Activated naive CD4-positive, alpha-beta T cell (primary cell): ENCODE measurements around the gene SLC30A3.

Experiments
- DNase-seq, 4 experiments: peaks; one replicate each; lab custom pipeline; 2025; lab: John Stamatoyannopoulos, UW

The SLC30A3 gene

GRCh38 chr2:27227501-27227900 lies 35.3 kb downstream of the SLC30A3 start:
- DNase-seq: no peak

GRCh38 chr2:27225526-27225925 lies 37.3 kb downstream of the SLC30A3 start:
- DNase-seq: no peak

- no peak for DNase-seq
Measured at GRCh38 chr2:27223416-27223815, 39.4 kb downstream of the SLC30A3 start.

- DNase-seq: no peak
Measured at GRCh38 chr2:27222407-27222806, 40.4 kb downstream of the SLC30A3 start.

- no peak for DNase-seq
Measured at GRCh38 chr2:27221166-27221565, 41.7 kb downstream of the SLC30A3 start.

DNA sequence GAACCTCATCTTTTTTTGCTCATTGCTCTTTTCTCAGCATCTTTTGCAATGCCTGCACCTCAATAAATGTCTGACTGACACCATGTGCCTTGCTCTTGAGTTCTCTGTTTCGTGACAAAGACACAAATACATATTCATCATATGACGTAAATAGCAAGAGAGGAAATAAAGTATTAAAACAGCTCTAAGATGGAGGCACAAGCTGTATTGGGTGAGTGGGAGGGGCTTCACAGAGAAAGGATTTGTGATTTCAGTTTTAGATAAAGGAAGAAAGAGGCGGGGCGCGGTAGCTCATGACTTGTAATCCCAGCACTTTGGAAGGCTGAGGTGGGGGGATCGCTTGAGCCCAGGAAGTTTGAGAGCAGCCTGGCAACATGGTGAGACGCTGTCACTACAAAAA lies 42.8 kb downstream of the SLC30A3 start:
- DNase-seq: no peak

- no peak for DNase-seq
Measured at GRCh38 chr2:27219091-27219490, 43.8 kb downstream of the SLC30A3 start.

GRCh38 chr2:27218614-27219013 lies 44.2 kb downstream of the SLC30A3 start:
- DNase-seq: no peak

- peak; percentile 71 to 85 (median 78) for DNase-seq
Measured at GRCh38 chr2:27217173-27218121, 45.4 kb downstream of the SLC30A3 start, which contains the start of gene CAD. TSS of gene CAD (plus strand) at chr2:27217369. CDS start at chr2:27217552, 183 bp downstream.

DNA sequence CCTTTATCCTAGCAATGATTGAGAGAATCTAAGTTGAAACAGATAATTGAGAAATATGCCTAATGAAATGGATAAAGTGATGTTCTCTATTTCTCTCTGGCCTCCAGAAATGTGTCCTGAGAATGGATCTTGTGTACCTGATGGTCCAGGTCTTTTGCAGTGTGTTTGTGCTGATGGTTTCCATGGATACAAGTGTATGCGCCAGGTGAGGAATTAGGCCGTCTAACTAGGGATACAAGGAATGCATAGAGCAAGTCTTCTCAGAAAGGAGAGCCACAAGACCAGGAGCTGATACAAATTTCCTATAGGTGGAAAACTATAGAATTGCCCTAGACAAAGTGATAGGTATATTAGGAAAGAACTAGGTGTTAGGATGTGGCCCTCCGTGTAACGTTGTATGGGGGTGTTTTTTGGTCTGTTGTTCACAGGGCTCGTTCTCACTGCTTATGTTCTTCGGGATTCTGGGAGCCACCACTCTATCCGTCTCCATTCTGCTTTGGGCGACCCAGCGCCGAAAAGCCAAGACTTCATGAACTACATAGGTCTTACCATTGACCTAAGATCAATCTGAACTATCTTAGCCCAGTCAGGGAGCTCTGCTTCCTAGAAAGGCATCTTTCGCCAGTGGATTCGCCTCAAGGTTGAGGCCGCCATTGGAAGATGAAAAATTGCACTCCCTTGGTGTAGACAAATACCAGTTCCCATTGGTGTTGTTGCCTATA lies 46.3 kb downstream of the SLC30A3 start:
- DNase-seq: no peak

DNA sequence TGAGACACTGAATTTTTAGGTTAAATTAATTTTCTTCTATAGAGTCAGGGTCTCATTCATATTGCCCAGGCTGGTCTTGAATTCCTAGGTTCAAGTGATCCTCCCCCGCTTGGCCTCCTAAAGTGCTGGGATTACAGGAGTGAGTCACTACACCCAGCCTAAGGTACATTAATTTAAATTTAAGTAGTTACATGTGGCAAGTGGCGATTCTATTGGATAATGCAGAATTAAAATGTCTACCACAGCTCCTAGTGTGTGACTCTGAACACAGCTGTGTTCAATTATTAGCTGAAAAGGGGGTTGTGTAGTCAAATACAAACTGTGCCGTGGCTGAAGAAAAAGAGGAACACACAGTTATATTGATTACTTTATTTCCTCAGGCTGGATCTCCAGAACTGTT lies 47.9 kb downstream of the SLC30A3 start:
- no peak for DNase-seq

DNA sequence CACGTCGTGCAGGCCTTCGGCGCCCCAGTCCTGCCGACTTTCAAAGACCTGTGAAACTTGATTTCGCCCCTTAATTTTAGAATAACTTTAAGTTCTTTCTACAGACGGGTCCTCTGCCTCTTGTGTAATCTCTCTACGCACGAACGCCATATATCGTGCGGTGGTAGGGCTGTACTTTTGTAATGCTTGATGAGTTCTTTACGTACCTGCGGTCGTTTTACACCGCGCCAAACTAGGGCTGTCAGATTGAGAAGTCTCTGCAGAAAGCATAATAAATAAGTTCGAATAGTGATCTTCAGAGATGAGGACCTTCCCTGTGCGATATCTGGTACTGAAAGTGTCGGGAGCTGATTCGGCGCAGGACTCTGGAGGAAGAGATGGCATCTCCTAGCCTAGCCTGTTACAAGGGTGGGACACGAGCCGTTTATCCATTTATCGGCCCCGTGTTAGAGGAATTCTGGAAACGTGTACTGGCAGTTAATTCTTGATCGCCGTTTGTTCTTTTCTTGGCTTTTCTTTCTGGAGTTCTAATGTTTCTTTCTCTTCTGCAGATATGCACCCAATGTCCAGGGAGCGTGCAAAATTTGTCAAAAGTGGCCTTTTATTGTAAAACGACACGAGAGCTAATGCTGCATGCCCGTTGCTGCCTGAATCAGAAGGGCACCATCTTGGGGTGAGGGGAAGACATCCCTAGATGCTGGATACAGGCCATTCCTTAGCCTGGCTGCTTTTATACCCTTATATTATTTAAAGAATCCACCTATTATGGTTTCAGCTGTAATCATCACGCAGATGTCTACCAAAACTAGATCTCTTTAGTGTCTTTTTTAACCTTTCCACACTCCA lies 50.0 kb downstream of the SLC30A3 start:
- peak in 3 of 4 experiments; percentile 25 to 48 (median 45) for DNase-seq

GRCh38 chr2:27211943-27212625 lies 50.8 kb downstream of the SLC30A3 start, which contains the start of the genes ATRAID and SLC5A6:
TSS of gene ATRAID (plus strand) at chr2:27212041. CDS start at chr2:27212369, 328 bp downstream.
TSS of gene SLC5A6 (minus strand) at chr2:27212268. CDS start at chr2:27207650, 4,618 bp downstream.
- DNase-seq: peak; percentile 85 to 90 (median 88)

GRCh38 chr2:27211241-27211942 lies 51.5 kb downstream of the SLC30A3 start:
- DNase-seq: no peak

DNA sequence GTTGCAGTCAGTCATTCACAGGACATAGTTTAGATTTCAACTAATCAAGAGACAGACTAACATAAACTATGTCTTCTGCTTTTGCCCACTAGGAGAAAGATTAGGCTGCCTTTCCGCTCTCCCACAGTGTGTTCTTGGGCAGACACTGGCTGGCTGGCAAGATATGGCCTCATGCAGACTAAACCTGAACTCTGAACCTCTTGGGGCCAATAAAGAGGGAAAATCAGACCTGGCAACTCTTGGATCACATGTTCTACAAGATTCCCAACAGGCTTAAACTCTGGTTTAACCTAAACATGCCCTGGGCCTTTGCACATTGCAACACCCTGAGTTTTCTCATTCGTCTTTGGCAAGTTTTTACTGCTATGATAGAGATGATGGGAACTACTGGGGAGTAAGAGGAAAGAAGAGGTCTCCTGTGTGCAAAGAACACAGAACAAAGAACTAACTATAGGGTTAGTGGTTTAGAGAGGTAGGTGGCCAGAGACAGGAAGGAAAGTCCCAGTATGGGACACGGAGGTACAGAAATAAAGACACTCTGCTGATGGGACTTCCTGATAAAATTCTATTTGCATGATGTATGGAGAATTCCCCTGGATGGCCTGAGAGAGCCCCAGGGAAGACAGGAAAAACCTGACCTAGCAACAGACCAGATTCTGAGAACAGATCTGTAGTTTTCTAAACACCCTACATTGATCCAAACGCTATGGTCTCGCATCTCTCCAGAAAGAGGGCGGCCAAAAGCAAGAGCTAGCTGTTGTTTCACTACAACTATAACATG lies 53.0 kb downstream of the SLC30A3 start:
- no peak for DNase-seq

GRCh38 chr2:27208486-27209050 lies 54.3 kb downstream of the SLC30A3 start:
- DNase-seq: no peak

DNA sequence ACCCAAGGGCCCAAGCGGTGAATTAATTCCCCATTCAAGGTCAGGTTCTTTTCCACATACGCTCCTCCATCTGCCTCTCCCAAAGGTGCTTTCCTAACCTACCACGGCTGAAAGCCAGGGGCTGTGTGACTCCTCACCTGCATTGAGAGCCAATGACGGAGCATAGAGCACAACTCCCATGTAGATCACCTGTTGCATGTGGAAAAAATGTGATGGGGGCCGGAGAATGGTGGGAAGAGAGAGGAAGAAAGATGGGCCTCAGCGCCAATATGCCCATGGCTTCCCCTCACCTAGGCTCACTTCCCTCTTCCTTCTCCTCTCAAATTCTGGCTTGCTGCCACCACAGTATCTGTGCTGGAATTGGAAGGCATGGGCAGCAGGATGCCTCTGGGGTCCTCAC lies 56.5 kb downstream of the SLC30A3 start:
- no peak for DNase-seq

DNA sequence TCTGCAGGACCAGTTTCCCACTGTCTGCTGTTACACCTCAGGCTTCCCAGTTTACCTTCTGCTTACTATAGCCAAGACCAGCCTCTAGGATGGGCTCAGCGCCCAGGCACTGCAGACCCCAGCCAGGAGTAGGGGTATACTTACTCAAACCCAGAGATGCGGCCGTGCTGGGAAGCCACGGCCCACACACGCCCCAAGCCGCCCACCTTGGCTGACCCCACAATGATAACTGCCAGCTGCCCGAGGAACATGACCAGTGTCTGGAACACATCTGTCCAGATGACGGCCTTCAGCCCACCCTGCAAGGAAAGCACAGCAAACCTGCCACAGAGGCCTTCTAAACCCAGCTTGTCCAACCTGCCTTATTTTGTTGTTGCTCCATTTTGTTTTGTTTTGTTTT lies 57.6 kb downstream of the SLC30A3 start:
- DNase-seq: no peak

DNA sequence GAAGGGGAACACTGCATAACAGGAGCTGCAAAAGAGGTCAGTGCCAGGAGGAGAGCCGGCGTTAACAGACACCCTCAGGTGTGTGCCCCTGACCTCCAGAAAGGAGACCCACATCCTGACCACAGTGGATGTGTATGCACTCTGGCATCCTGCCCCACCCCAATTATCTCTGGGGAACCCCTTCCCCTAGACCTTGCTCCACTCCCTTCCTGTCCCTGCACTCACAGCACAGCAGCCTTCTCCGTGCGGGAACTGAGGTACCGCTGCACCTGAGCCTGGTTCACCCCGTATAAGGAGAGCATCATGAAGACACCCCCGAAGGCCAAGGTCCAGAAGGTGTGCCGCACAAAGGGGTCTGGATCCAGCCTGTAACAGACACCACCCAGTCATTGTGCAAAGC lies 58.3 kb downstream of the SLC30A3 start:
- DNase-seq: no peak
